ENCODE measurements around the gene NMRAL1. TPM values are rescaled to one million over a fixed set of nuclear protein-coding genes. Genes with fewer than 3 reads are reported as not detected.

Gene NMRAL1
- 10 to 100 TPM in 9 of 10 donors, 1 to 10 TPM in 1; 9.8 to 25.0 (median 14.1) TPM for polyA plus RNA-seq (ENCODE audit: insufficient read length in 10 of 10)
- long read RNA-seq, donor 1, partial matches to known transcripts = 0 of 6 reads
- long read RNA-seq, donor 1, other reads (novel, unspliced or antisense) = 0 of 6 reads
- long read RNA-seq, donor 2, partial matches to known transcripts = 0 of 3 reads
- long read RNA-seq, donor 2, other reads (novel, unspliced or antisense) = 0 of 3 reads
- long read RNA-seq, donor 3 = 0 reads
- long read RNA-seq, donor 4, partial matches to known transcripts = 19 of 35 reads
- long read RNA-seq, donor 4, other reads (novel, unspliced or antisense) = 11 of 35 reads
- long read RNA-seq, donor 5, partial matches to known transcripts = 26 of 48 reads
- long read RNA-seq, donor 5, other reads (novel, unspliced or antisense) = 21 of 48 reads
- long read RNA-seq, donor 6, partial matches to known transcripts = 15 of 47 reads
- long read RNA-seq, donor 6, other reads (novel, unspliced or antisense) = 29 of 47 reads
- long read RNA-seq, donor 7, partial matches to known transcripts = 12 of 31 reads
- long read RNA-seq, donor 7, other reads (novel, unspliced or antisense) = 17 of 31 reads
- long read RNA-seq, donor 8, partial matches to known transcripts = 17 of 32 reads
- long read RNA-seq, donor 8, other reads (novel, unspliced or antisense) = 11 of 32 reads
- long read RNA-seq, donor 9, partial matches to known transcripts = 0 of 4 reads
- long read RNA-seq, donor 9, other reads (novel, unspliced or antisense) = 0 of 4 reads

DNA sequence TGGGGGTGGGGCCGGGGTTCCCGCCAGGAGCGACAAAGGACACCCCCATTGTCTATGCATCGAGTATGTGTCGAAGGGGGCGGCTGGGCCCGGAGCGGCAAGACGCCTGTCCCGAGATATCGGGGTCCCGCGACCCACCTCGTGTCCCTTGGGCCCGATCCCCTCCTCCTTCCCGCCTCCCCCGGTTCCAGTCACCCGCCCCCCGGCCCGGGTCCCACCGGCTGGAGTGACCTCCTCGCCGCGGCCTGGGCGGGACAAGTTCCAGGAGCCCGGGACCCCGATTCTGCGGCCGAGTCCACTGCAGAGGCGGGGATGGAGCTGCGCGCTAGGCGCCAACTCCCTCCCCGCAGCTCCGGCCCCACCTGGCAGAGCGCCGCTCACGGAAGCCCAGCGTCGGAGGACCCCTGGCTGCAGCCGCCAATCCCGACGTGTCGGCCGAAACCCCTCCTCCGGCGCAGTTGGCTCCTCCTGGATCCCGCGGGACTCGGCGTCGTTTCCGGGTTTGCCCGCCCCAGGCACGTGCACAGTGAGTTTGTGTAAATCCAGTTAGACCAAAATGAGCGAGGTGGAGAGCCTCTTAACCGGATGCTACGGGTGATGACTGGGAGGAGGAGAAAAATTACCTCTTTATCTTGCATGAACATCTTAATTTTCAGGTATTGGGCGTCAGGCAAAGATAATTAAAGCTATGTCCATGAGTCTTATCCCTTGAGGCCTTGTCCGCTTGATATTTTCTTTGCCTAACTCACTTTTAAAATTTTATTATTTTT lies at the start of gene NMRAL1:
Gene NMRAL1 (minus strand): TSS at position 434 of the 770 bp plus-strand sequence. CDS start 493 bp downstream, outside the sequence.
- DNase-seq = peak; percentile 89 to 97 (median 94)

DNA sequence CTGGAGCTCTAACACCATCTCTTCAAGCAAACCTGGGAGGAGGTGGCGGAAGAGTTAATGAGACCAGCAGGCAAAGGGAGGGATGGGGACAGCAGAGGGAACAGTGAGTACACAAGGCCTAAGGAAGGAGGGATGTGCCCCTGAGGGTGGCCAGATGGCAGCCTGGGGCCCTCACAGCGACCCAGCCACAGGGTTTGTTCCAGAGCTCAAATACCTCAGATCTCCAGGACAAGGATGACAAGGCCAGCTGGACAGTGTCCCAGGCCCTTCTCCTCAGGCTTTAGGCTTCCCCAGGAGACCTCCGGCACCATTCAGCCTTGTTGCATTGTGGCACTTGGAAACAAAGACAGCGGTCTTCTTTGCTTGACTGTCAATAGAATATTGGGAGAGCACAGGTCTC lies 49.3 kb upstream of the NMRAL1 start:
- DNase-seq = no peak

DNA sequence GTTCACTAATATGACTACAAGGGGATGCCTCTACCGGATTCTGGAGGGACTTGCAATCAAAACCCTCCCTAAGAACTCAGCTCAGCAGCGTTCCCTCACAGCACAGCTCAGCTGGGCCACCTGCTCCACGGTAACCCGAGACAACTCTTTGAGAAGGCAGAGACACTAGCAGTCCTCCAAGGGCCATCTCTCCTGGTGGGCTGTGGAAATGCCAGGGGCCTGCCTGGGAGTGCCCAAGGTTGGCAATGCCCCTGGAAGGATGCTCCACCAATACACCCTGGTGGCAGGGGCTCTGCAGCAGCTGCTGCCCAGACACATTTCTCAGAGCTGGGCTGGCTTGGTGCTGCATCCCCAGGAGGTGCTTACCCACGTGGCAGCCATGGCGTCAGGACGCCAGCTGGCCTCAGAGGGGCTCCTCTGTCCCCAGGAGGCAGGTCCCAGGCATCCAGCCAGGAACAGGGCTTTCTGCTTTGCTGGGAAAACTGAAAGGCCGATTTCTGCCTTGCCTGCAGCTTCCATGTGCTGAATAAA lies 47.7 kb upstream of the NMRAL1 start:
- DNase-seq = peak; percentile 49 to 58 (median 50)

GRCh38 chr16:4520913-4521312 lies 46.5 kb upstream of the NMRAL1 start:
- no peak for DNase-seq

DNA sequence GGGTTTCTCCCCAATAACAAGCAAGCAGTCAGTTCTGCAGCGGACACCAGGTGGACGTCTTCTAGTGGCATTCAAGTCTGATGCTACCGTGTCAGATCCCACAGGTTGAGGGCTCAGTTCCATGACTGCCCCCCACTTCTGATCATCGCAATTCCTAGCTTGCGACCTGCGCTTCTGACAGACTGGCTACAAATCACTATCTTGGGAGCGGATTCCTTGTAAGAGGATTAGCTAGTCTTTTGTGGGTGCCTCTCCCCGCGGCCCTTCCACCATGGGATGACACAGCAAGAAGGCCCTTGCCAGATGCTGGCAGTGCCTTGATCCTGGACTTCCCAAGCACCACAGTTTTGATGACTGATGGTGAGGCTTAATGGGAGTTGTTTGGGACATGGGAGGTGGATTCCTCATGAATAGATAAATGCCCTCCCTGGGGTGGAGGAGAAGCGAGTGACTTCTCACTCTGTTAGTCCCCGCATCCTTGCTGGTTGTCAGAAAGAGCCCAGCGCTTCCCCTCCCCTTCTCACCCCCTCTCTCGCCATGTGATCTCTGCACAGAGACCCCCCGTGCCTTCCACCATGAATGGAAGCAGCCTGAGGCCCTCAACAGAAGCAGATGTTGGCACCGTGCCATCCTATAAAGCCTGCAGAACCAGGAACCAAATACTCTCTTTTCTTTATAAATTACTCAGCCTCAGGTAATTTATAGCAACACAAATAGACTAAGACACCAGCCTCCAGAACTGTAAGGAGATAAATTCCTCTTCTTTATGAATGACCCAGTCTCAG lies 45.0 kb upstream of the NMRAL1 start:
- no peak for DNase-seq

GRCh38 chr16:4517812-4518680 lies 43.6 kb upstream of the NMRAL1 start:
- DNase-seq = peak in 1 of 3 donors; percentile 54

GRCh38 chr16:4515611-4516233 lies 41.3 kb upstream of the NMRAL1 start:
- no peak for DNase-seq

GRCh38 chr16:4514606-4515005 lies 40.2 kb upstream of the NMRAL1 start:
- DNase-seq = no peak

DNA sequence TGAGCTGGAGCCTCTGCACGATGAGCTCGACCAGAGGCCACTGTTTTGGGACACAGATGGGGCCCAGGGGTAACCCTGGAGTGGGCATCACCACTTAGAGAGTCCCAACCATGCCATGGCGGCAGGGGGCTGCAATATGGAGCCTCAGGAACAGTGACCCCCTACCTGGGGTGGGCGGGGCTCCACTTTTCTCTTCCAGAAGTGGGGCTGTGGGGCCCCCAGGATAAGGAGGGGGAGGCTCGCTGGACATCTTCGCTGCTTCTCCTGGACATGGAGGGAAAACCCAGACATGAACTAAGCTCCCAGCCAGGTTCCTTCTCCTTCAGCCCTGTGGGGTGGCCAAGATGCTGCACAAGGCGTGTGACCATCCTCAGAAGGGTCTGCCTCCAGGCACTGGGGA lies 39.5 kb upstream of the NMRAL1 start:
- DNase-seq = no peak

DNA sequence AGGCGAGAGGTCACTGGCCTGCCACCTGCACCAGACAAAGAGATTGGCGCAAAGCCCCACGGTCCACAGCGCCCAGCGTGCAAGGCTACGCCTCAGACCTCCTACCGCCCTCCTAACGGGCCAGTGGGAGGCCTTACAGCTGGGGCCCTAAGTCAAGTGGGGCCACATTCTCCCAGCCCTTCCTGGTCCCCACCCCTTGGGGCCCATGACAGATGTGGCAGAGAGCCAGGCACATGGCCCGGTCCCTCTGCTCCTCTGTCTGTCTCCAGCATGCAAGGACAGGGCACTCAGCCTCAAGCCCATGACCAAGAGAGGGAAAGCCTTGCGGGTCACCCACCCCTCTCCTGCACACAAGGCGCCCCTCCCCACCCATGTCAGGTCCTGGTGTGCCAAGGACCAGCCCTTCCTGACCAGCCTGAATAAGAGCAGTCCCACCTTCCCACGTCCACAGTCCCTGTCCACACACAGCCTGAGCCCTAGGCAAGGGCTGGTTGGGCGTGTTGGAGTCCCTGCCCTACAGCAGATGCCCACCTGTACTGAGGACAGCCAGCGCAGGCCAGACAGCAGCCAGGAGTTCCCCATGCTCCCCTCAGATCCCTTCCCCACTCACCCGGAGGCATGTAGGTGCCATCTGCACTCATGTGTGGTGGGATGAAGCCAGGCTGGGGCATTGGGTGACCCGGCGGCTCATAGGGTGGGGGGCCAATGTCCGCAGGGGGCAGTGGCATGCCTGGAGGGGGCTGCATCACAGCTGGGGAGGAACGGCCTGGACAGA lies 38.8 kb upstream of the NMRAL1 start:
- no peak for DNase-seq

GRCh38 chr16:4512473-4512872 lies 38.0 kb upstream of the NMRAL1 start:
- DNase-seq = no peak

DNA sequence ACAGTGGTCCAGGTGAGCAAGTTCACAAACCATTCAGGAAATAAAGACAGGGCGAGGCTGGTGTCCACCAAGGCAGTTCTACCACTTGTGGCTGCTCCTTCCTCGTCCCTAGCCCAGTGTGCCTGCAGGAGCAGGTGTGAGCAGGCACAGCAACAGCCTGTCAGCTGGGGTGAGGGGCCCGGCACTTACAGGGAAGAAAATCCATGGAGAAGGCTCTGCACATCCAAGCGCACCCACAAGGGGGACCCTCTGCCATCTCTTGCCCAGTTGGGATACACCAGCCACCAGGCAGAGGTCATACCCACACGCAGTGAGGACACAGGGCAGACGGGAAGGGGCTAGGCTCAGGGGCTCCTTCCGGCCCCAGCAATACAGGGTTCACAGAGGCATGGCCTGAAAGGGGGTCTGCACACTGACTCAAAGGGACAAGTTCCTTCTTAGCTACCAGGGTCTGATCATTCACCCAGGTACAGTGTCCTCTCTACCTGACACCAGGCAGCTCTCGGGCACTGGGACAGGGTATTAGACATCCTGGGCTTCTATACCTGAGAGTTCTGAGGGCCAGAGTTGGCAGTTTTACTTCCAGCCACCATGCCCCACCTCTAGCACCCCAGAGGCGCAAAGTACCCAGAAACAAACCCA lies 37.1 kb upstream of the NMRAL1 start:
- peak in 1 of 3 donors; percentile 57 for DNase-seq

DNA sequence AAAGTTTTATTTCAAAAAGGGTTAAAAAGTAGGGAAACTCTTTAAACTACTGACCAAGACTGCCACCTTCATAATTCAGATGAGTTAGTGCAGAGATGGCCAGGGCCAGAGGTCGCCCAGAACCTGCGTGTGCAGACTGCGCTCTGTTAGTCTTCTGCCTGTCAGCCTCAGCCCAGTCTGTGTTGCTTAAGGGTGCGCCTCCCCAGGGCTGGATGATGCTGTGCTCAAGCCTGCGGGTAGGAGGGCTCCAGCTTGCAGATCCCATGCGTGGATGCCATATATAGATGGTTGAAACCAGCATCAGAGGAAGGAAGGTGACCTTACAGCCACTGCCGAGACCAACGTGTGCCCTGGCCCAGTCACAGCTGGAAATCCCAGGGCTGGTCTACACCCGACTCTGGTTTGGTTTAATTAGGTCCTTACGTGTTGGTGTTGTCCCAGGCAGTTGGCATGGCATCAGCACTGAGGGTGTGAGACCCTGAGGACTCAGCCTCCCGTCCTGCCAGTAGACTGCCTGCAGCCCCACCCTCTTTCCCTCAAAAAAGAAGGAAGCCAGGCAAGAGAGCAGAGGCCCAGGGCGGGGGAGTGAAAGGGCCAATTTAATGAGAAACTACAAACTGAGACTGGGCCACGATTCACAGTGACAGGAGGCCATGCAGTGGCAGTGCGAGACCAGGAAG lies 36.5 kb upstream of the NMRAL1 start:
- DNase-seq = no peak

GRCh38 chr16:4510131-4510530 lies 35.7 kb upstream of the NMRAL1 start:
- DNase-seq = no peak

GRCh38 chr16:4509420-4509819 lies 35.0 kb upstream of the NMRAL1 start:
- no peak for DNase-seq

GRCh38 chr16:4508806-4509205 lies 34.4 kb upstream of the NMRAL1 start:
- DNase-seq = no peak

DNA sequence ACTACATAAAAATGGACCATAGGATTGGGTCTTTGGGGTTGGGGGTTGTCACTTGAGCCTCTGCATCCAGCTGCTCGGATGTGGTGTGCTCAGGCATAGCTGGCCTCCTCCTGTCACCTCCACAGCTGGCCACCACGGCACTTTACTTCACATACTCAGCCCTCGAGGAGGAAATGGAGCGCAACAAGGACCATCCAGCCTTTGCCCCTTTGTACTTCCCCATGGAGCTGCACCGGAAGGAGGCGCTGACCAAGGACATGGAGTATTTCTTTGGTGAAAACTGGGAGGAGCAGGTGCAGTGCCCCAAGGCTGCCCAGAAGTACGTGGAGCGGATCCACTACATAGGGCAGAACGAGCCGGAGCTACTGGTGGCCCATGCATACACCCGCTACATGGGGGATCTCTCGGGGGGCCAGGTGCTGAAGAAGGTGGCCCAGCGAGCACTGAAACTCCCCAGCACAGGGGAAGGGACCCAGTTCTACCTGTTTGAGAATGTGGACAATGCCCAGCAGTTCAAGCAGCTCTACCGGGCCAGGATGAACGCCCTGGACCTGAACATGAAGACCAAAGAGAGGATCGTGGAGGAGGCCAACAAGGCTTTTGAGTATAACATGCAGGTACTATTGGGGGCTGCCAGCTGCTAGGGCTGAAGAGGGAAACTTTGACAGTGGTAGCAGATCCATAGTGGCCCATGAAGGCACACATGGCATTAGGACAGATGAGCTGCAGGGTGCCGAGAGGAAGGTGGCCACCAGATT lies 33.3 kb upstream of the NMRAL1 start:
- DNase-seq = no peak
